ENCODE results near the gene ZNF180. TPM values are rescaled to one million over a fixed set of nuclear protein-coding genes. Genes with fewer than 3 reads are reported as not detected.
"Not testable (repeated sequence)": the region's sequence is repeated elsewhere in the genome, so short reads cannot be mapped to it uniquely, and the experiment has no call there.

ZNF180 gene
- total and polyA plus RNA-seq, 2 donors (not counting 3 experiments of a cell fraction or from before 2014, with no cell fraction given), result 2.1 to 8.6 TPM

GRCh38 chr19:44476559-44477408 lies 23.5 kb downstream of the ZNF180 start:
- Histone ChIP-seq H3K4me3 (replicated peaks in 1 of 3; ENCODE audit: insufficient read depth in 1 of 3, low read depth in 1 of 3, low read length in 3 of 3) (no peak overlapping the region), H3K4me2 (ENCODE audit: insufficient read depth, low read length) (no peak overlapping the region), H3K79me2 (ENCODE audit: control insufficient read depth, insufficient read depth, low read length) (no peaks in the 10 kb centered on the region), H3K27ac (ENCODE audit: insufficient read depth, low read depth, low read length) (no peak overlapping the region), H4K20me1 (replicated peaks; ENCODE audit: control insufficient read depth, extremely low read depth, insufficient read depth, low read length) (no peaks in the 10 kb centered on the region), H3K36me3 (ENCODE audit: control insufficient read depth in 2 of 2, extremely low read depth in 1 of 2, insufficient read depth in 2 of 2, low read length in 2 of 2) (peaks cover 20 to 35% of the 10 kb centered on the region in 2 experiments), H3K9me3 (replicated peaks; ENCODE audit: control insufficient read depth, insufficient read depth, low read length) (peaks cover 57% of the 10 kb centered on the region), H3K9me1 (replicated peaks; ENCODE audit: control insufficient read depth, extremely low read depth, insufficient read depth, low read length) (no peaks in the 10 kb centered on the region), H3K4me1 (ENCODE audit: control insufficient read depth, extremely low read depth, insufficient read depth, low read length) (no peaks in the 10 kb centered on the region), H2AFZ (ENCODE audit: low read depth, low read length) (no peak overlapping the region), H3K27me3 (ENCODE audit: control insufficient read depth in 2 of 2, insufficient read depth in 2 of 2, low read length in 2 of 2) (no peaks in the 10 kb centered on the region), H3K9ac (replicated peaks; ENCODE audit: extremely low read depth, insufficient read depth, low read length) (no peak overlapping the region)
- ChIA-PET POLR2A (no interaction called here), CTCF (no interaction called here)
- intact Hi-C loops (cut with micrococcal nuclease), result no loop called here
- dilution Hi-C loops (cut with MboI; ENCODE audit: extremely low pct_ligation_motif_present, low sequenced_read_pairs), result no loop called here
- BruUV-seq (replicated peaks), result no TSS peak
- TF ChIP-seq MAX (IDR thresholded peaks at IDR 0.05; ENCODE audit: insufficient read depth, insufficient read length), result no peak
- TF ChIP-seq EZH2 (IDR thresholded peaks at IDR 0.05; ENCODE audit: borderline replicate concordance, low read depth, low read length, severe bottlenecking), result no peak
- TF ChIP-seq JUN (IDR thresholded peaks at IDR 0.05; ENCODE audit: borderline replicate concordance, insufficient read depth, insufficient read length, low read depth), result no peak
- TF ChIP-seq FOS (IDR thresholded peaks at IDR 0.05; ENCODE audit: borderline replicate concordance, insufficient read depth, low read length), result no peak
- TF ChIP-seq POLR2AphosphoS5 (IDR thresholded peaks at IDR 0.05; ENCODE audit: insufficient read depth, low read depth, low read length), result no peak
- TF ChIP-seq MYC (IDR thresholded peaks at IDR 0.05; ENCODE audit: low read depth, low read length), result no peak
- TF ChIP-seq POLR2A (IDR thresholded peaks at IDR 0.05; ENCODE audit: low read depth, low read length), result no peak
- TF ChIP-seq, protein P1, sequence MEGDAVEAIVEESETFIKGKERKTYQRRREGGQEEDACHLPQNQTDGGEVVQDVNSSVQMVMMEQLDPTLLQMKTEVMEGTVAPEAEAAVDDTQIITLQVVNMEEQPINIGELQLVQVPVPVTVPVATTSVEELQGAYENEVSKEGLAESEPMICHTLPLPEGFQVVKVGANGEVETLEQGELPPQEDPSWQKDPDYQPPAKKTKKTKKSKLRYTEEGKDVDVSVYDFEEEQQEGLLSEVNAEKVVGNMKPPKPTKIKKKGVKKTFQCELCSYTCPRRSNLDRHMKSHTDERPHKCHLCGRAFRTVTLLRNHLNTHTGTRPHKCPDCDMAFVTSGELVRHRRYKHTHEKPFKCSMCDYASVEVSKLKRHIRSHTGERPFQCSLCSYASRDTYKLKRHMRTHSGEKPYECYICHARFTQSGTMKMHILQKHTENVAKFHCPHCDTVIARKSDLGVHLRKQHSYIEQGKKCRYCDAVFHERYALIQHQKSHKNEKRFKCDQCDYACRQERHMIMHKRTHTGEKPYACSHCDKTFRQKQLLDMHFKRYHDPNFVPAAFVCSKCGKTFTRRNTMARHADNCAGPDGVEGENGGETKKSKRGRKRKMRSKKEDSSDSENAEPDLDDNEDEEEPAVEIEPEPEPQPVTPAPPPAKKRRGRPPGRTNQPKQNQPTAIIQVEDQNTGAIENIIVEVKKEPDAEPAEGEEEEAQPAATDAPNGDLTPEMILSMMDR (IDR thresholded peaks at IDR 0.05; ENCODE audit: extremely low read depth in 1 of 2, insufficient read depth in 1 of 2, low read depth in 1 of 2, low read length in 2 of 2), result no peak
- TF ChIP-seq GATA2 (IDR thresholded peaks at IDR 0.05; ENCODE audit: insufficient read depth, insufficient read length, low read depth, low read length), result no peak
- FAIRE-seq (peak; percentile 58), DNase-seq (ENCODE audit: low read depth, low spot score) (peak; percentile 8)

DNA sequence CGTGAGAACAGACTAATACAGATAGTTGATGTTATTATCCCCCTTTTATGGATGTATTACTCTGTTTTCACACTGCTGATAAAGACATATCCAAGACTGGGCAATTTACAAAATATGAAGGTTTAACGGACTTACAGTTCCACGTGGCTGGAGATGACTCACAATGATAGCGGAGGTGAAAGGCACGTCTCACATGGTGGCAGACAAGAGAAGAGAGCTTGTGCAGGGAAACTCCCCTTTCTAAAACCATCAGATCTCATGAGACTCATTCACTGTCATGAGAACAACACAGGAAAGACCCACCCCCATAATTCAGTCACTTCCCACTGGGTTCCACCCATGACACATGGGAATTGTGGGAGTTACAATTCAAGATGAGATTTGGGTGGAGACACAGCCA lies 31.6 kb downstream of the ZNF180 start:
- intact Hi-C loops (cut with micrococcal nuclease); H3K79me2 ChIP-seq (ENCODE audit: control insufficient read depth, insufficient read depth, low read length); H2AFZ ChIP-seq (ENCODE audit: low read depth, low read length); H3K4me3 ChIP-seq (replicated peaks in 1 of 3; ENCODE audit: insufficient read depth in 1 of 3, low read depth in 1 of 3, low read length in 3 of 3); H3K27ac ChIP-seq (ENCODE audit: insufficient read depth, low read depth, low read length); H3K4me2 ChIP-seq (ENCODE audit: insufficient read depth, low read length); DNase-seq (ENCODE audit: low read depth, low spot score); H4K20me1 ChIP-seq (replicated peaks; ENCODE audit: control insufficient read depth, extremely low read depth, insufficient read depth, low read length); H3K9me1 ChIP-seq (replicated peaks; ENCODE audit: control insufficient read depth, extremely low read depth, insufficient read depth, low read length); dilution Hi-C loops (cut with MboI; ENCODE audit: extremely low pct_ligation_motif_present, low sequenced_read_pairs); BruUV-seq (replicated peaks); H3K27me3 ChIP-seq (ENCODE audit: control insufficient read depth in 2 of 2, insufficient read depth in 2 of 2, low read length in 2 of 2); CTCF ChIA-PET; H3K36me3 ChIP-seq (ENCODE audit: control insufficient read depth in 2 of 2, extremely low read depth in 1 of 2, insufficient read depth in 2 of 2, low read length in 2 of 2); H3K9ac ChIP-seq (replicated peaks; ENCODE audit: extremely low read depth, insufficient read depth, low read length); H3K9me3 ChIP-seq (replicated peaks; ENCODE audit: control insufficient read depth, insufficient read depth, low read length); FAIRE-seq; H3K4me1 ChIP-seq (ENCODE audit: control insufficient read depth, extremely low read depth, insufficient read depth, low read length); POLR2A ChIA-PET: not testable (repeated sequence)

All from endothelial cell of umbilical vein (primary cell).